NCI-H526 treated with DMSO at 0.1 percent for 48 hours (cell line): ENCODE results near the gene DTNB.

ENCODE experiments used
- DNase-seq: peaks from one replicate; lab custom pipeline; 2025; lab: John Stamatoyannopoulos, UW

Gene DTNB

GRCh38 chr2:25454824-25455611, 218.4 kb downstream of the DTNB start:
- DNase-seq = no peak

- no peak for DNase-seq
Measured at GRCh38 chr2:25453199-25453905, 220.0 kb downstream of the DTNB start.

- no peak for DNase-seq
Measured at GRCh38 chr2:25448808-25449207, 224.6 kb downstream of the DTNB start.

GRCh38 chr2:25447018-25447417, 226.4 kb downstream of the DTNB start:
- no peak for DNase-seq

- DNase-seq = no peak
Measured at GRCh38 chr2:25446122-25446521, 227.3 kb downstream of the DTNB start.

GRCh38 chr2:25445464-25445863, 227.9 kb downstream of the DTNB start:
- no peak for DNase-seq

GRCh38 chr2:25444608-25445270, 228.6 kb downstream of the DTNB start:
- DNase-seq = no peak

GRCh38 chr2:25443766-25444165, 229.6 kb downstream of the DTNB start:
- no peak for DNase-seq

GRCh38 chr2:25441353-25441752, 232.0 kb downstream of the DTNB start:
- no peak for DNase-seq

- no peak for DNase-seq
Measured at GRCh38 chr2:25438793-25439192, 234.6 kb downstream of the DTNB start.

GRCh38 chr2:25437881-25438662, 235.3 kb downstream of the DTNB start:
- no peak for DNase-seq

- DNase-seq = no peak
Measured at GRCh38 chr2:25435421-25435820, 238.0 kb downstream of the DTNB start.

- DNase-seq = no peak
Measured at GRCh38 chr2:25431604-25432003, 241.8 kb downstream of the DTNB start.

GRCh38 chr2:25430556-25430955, 242.8 kb downstream of the DTNB start:
- DNase-seq = no peak

GRCh38 chr2:25426326-25426725, 247.1 kb downstream of the DTNB start:
- no peak for DNase-seq

- no peak for DNase-seq
Measured at GRCh38 chr2:25424426-25425028, 248.8 kb downstream of the DTNB start.

- peak; percentile 67 for DNase-seq
Measured at GRCh38 chr2:25421820-25422411, 251.5 kb downstream of the DTNB start.

GRCh38 chr2:25421289-25421688, 252.1 kb downstream of the DTNB start:
- DNase-seq = no peak

- no peak for DNase-seq
Measured at GRCh38 chr2:25420820-25421237, 252.5 kb downstream of the DTNB start.

GRCh38 chr2:25419678-25420242, 253.6 kb downstream of the DTNB start:
- no peak for DNase-seq
